Stimulated activated CD4-positive, alpha-beta T cell treated with anti-CD3 and anti-CD28 coated beads, Interleukin-4, amount 100 ng/mL, for 1 hour (primary cell): ENCODE data around the gene NAMPT.
"Not testable (repeated sequence)": the region's sequence is repeated elsewhere in the genome, so short reads cannot be mapped to it uniquely, and the experiment has no call there.

Experiments used
- DNase-seq: peaks from one replicate; pipeline ENCODE4 v3.0.0-alpha.2; 2020

The NAMPT gene

DNA sequence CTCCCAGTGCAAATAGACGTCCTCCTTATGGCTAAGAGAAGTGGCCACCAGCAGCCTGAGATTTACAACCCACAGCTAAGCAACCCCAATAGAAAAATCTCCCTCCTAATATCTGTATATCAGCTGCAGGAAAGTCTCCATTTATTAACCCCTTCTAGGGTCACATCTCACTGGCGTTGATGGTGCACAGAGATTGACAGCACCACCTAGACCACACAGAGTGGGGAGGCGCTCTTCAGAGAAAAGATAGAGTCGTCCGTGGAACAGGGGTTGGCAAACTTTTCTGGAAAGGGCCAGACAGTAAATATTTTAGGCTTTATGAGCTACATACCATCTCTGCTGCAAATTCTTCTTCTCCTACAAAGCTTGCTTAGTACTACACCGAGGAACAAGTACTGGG, 60.0 kb downstream of the NAMPT start:
- DNase-seq, result no peak

GRCh38 chr7:106223156-106223555, 61.6 kb downstream of the NAMPT start:
- no peak for DNase-seq

DNA sequence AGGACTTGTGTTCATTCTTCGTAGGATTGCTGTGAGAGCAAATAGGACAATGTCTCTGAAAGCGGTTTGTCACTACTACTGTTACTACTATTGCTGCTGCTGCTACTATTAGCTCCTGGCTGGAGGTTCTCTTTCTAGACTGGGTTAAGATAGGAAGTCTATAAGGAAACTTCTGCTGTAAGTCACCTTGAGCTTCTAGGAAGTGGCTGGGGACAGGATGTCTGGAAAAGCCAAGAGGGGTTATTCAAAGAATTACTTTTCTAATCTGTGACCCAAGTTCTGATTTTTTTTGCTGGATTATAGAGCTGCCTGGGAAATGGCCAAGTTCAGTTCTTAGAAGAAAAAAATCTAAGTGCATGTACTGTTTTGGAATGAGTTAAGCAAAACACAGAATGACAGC, 62.2 kb downstream of the NAMPT start:
- DNase-seq, result no peak

DNA sequence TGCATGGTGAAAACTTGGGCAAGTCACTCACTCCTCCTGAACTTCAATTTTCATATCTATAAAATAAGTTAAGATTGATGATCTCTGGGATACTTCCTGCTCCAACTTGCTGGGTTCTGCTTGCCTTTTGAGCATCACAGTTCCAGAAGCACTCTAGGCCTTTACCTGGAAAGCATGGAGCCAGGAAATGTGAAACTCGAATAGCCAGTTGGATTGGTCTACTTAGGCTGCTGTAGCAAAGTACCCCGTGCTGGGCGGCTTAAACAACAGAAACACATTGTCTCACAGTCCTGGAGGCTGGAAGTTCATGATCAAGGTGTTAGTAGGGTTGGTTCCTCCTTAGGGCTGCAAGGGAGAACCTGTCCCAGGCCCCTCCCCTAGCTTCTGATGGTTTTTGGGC, 64.5 kb downstream of the NAMPT start:
- no peak for DNase-seq

DNA sequence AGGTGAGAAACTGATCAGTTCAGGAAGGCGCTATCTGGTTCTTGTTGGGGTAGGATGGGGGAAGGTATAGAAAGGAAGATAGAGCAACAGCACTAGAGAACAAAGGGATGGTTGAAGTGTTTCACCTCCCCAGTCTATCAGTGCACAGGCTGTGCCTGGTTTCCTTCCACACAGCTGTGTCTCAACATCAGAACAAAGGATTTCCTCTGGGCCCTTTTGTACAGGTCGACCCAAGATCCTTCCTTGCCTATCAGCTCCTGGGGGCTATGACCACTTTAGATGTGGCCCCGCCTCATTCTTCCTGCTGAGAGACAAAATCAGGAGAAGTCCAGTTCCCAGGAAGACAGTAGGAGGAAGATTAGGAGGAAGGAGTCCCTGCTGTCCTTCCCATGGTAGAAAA, 65.6 kb downstream of the NAMPT start:
- DNase-seq, result no peak

GRCh38 chr7:106218546-106218945, 66.2 kb downstream of the NAMPT start:
- DNase-seq, result no peak

DNA sequence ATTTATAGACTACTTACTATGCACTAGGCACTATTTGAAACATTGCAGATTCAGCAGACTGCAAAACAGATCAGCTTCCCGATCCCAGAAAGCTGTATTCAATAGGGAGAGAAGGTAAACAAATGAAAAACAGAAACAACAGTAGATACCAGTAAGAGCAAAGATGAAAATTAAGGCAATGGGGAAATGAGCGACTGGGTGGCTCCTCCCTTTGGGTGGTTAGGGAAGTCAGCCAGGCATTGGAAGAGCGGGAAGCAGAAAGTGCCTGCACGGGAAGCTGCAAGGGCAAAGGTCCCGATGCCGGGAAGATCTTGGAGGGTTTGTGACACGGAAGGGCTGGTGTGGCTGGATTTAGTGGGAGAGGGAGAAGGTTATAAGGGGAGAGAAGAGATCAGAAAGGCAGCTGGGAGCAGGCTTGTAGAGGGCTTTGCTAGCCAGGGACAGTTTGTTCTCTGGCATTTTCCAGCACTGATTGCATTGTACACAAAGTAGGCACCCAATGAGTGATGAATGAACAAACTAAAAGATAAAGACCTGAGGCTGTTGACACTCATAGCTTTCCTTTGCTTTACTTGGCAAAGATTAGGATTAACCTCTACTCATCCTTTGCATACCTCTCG, 67.8 kb downstream of the NAMPT start:
- no peak for DNase-seq

- DNase-seq, result no peak
These were observed 68.3 kb downstream of the NAMPT start for GRCh38 chr7:106216517-106216922.

GRCh38 chr7:106215868-106216516, 68.8 kb downstream of the NAMPT start:
- no peak for DNase-seq

- not testable (repeated sequence) for DNase-seq
These were observed 75.8 kb downstream of the NAMPT start for GRCh38 chr7:106208944-106209343.

DNA sequence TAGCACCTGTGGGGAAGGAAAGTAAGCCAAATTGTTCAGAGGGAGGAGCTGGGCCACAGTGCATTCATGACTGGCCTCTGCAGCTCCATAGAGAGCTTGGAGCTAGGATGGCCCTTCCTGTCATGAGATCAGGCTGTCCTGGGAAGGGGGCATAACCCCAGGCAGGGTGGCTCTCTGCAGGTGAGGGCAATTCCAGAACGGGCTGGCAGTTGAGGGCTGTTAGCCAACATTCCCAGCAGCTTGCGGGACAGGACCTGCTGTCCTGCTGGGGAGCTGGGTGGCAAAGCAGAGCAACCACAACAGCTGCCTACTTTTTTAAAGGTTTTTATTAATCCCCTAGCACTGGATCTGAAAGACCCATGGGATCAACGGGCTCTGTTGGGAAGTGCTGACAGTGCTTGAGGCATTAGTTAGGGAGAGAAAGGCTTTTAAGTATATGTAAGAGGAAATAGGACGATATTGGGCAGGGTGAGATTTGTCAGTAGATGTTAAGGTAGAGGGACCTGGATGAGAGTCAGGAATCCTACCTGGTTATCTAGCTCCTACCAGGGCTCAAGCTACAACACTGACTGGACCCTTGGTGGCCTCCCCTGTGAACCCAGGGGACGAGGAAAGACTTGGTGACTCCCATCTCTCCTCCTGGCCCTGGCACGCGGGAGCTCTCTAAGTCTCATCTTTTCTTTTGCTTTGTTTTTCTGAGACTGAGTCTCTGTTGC, 77.8 kb downstream of the NAMPT start:
- no peak for DNase-seq

GRCh38 chr7:106205621-106206222, 79.1 kb downstream of the NAMPT start:
- no peak for DNase-seq

- no peak for DNase-seq
These were observed 81.3 kb downstream of the NAMPT start for GRCh38 chr7:106203473-106203872.

- no peak for DNase-seq
These were observed 83.6 kb downstream of the NAMPT start for GRCh38 chr7:106201164-106201563.

DNA sequence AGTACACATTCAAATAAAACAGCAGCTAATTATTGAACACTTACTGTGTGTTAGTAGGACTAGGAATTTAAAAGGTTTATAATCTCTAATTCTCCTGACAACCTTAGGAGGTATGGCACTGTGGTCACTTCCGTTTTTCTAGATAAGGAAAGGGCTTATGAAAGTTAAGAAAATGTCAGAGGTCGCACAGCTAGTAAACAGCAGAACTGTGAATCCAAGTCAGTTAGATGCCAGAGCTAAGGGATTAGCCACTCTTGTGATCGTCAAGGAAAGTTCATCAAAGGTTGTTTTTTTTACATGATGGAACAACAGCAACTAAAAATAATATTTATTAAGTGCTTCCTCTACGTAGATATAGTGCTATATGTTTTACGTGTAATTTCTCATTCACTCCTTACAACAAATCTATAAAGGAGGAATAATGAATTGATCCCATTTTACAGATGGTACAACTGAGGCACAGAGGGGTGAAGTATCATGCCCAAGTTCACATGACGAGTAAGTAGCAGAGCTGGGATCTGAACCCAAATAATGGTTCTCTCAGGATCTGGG, 84.9 kb downstream of the NAMPT start:
- DNase-seq, result no peak

DNA sequence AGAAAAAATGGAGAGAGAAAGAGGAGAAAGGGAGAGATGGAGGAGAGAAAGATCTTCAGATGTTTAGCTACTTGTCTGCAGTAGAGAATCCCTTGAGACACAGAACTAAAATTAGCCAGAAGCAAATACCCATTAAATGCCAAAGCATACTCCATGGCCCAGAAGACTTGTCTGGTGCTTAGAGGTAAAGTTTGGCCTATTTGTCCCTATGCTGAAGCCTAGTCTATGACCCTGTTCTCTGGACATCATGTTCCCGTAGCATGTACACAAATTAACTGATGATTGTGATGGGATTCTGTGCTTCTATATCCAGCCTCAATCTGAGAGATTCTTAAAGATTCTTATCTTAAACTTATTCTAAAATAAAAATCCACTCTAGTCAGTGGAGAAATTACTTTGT, 85.8 kb downstream of the NAMPT start:
- DNase-seq, result no peak
